SW 1271 (cell line): Measurements from ENCODE around the gene RNF169.

Source experiments
- DNase-seq, 2 experiments: peaks; one replicate each; lab custom pipeline; 2025; lab: John Stamatoyannopoulos, UW

Gene RNF169, protein sequence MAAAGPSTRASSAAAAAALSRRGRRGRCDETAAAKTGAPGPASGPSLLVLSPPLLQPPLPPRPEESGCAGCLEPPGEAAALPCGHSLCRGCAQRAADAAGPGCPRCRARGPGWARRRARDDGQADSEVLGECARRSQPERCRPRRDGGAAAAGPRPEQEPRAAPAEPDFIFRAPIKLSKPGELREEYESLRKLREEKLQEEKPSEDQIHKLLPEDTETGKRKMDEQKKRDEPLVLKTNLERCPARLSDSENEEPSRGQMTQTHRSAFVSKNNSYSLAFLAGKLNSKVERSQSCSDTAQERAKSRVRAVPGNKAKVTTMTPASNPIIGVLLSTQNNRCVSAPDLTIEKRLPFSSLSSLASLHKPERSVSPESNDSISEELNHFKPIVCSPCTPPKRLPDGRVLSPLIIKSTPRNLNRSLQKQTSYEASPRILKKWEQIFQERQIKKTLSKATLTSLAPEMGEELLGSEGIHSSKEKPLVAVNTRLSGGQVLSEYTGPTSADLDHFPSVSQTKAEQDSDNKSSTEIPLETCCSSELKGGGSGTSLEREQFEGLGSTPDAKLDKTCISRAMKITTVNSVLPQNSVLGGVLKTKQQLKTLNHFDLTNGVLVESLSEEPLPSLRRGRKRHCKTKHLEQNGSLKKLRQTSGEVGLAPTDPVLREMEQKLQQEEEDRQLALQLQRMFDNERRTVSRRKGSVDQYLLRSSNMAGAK

GRCh38 chr11:74748211-74749126, at the start of gene RNF169:
Gene RNF169, plus strand, starts transcription at chr11:74748849. Its CDS starts 32 bp downstream, at chr11:74748881.
- peak; percentile 95 to 97 for DNase-seq

DNA sequence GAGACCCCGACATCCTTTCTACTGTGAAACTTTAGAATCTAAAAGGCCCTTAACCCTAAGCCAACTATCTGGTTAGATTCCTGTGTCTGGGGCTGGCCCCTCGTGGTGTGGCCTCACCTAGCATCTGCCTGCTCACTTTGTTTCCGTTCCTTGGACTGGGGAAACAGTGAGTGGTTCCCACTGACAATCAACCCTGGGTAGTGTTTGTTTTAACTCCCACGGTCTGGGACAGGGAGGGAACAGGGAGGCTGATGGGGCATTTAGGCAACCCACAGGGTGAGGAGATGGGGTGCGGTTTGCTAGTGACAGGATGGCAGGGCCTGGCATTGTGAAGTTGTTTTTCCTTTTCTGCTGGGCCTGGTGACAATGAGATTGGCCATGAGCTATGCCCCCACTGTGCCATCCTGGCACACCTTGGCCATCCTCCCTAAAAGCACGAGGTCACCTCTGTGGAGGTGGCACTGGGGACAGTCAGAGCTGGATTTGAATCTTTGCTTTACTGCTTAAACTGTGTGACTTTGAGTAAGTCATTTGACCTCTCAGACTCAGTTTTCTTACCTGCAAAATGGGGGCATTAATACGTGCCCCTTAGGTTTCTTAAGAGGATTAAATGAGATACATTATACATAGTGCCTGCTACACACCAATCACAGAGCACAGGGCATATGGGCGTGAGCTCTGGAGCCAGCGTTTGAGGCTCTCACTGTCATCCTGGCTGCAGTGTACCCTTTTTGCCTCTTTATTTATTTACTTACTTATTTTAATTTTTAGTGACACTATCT, 48.8 kb upstream of the RNF169 start:
- no peak for DNase-seq

GRCh38 chr11:74701351-74701750, 47.3 kb upstream of the RNF169 start:
- DNase-seq, result no peak

GRCh38 chr11:74702383-74703007, 46.2 kb upstream of the RNF169 start:
- DNase-seq, result peak in 1 of 2 experiments; percentile 63

DNA sequence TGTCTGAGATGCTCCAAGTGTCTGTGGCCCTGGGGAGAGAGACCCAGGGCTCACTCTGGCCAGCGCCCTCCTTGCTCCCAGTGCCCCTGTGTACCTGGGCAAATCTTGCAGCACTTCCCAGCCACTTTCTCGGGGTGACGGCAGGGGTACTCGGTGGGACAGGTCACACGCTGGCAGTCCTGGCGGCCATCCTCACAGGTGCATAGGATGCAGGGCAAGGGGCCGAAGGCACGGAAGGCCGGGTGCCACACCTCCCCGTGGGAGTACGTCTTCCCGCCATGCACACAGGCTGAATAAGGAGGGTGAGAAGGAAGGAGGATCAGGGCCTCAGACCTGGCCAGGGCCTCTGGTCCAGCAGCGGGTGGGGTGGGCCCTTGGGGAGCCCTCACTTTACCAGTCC, 45.4 kb upstream of the RNF169 start:
- no peak for DNase-seq

- DNase-seq, result no peak
Measured at GRCh38 chr11:74707182-74707581, 41.5 kb upstream of the RNF169 start.

- DNase-seq, result no peak
Measured at GRCh38 chr11:74707602-74708510, 40.8 kb upstream of the RNF169 start.

DNA sequence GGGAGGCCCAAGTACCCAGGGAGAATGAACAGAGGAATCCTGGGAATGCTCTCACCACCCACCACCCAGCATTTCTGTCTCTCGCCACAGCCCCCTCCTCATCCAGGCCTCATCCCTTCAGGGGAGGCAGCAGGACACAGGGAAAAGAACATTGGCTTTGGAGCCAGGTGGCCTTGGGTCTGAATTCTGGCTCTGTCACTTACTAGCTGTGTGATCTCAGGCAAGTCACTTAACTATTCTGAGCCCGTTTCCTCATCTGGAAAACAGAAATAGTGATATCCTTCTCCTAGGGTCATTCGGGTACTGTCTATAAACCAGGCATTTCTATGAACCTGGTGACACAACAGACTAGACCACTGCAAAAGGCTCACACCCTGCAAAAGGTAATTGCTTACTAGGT, 39.5 kb upstream of the RNF169 start:
- DNase-seq, result no peak

- no peak for DNase-seq
Measured at GRCh38 chr11:74710281-74710938, 38.2 kb upstream of the RNF169 start.

DNA sequence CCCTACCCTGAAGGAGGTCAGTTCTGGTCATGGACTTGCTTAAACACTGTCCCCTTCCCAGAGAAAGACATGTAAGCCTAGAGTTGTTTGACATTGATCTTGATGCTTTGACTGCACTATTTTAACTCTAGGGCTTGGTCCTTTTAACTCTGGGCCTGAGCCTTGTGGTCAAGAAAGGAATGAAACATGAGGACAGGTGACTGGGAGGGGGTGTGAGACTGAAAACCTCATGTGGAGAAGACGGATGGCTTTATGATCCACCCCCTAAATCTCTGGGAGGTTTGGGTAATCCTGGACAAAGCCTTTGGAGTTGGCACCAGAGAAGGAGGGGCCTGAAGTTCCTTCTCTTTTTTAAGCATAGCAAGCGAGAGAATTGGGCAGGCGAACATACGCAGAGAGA, 35.0 kb upstream of the RNF169 start:
- DNase-seq, result no peak

DNA sequence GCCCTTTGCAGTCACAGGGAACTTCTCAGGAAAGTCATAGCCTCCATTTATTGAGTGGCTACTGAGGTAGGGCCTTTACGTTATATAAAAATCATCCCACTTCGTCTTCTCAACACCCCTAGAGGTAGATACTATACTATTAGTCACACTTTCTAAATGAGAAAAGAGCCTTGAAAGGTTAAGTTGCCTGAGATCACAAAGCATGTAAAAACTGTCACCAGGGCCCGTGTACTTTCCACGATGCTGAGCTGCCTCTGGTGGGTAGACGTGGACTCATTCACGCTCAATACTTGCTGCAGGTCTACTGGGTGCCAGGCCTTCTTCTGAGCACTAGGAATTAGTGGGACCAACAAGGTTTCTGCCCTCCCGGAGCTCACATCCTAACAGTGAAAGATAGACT, 33.7 kb upstream of the RNF169 start:
- no peak for DNase-seq

DNA sequence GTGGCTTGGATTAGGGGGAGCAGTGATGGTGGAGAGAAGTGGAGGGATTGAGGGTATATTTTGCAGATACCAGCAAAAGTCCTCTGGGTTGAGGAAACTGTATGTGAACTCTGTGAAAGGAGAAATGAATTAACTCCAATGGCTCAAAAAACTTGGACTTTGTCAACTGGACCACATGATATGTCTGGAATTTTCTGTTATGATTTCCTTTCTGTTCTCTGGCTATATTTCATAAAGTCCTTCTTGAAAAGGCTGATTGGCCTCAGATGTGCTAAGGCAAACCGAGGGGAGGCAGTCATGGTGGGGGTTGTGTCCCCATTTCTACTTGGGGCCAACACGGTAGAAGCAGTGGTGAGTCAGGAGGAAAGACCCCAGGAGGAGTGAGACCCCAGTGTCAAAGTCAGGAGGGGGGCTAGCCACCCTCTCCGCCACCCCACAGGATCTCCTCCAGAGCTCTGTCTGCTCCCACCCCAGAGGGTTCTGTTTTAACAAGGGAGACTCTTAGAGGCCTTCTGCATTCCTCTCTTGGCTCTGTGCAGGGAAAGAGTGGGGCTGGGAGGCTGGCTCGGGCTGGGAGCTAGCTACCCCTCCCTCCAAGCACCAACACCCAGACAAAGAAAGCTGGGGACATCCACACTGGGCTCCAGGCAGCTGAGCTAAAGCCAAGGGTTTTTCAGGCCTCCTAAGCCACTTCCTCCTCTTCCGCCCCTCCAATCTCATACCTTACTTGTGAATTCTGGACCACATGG, 31.3 kb upstream of the RNF169 start:
- DNase-seq, result no peak

- no peak for DNase-seq
Measured at GRCh38 chr11:74719011-74719410, 29.6 kb upstream of the RNF169 start.

DNA sequence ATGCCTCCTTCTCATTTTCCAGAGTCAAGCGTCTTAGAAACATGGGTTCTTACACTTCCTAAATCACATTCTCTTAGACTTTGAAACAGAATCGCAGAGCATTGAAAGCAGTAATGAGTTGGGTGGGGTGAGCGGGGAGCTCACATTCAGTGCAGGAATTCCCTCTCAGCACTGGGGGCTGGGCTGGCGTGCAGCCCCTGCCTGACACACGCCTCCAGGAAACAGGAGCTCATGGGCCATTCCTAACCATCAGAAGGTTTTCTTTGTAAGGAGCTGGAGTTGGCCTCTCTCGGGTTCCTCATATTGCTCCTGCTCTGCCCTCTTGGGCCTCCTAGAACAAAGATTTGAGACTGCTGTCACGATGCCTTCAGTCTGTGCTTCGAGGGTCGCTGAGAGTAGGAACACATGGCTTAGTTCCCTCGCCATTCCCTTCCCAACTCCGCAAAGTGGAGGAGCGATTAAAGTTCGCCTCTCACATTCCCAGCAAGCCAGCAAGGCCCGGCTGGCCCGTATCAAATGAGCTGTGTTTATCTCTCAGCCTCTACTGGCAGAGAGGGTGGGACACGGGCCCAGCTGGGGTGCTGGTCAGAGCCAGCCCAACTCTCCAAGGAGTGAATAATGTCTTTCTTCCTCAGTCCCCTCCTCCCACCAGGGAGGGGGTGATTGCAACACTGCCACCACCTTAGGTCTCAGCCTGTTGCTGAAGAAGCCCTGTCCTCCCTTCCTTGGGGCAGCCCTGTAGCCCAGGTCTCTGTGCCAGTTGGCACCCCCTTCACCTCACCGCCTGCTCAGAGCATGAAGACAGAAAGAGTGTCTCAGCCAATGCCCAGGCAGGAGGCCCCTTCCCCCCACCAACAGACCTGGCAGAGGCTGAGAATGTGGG, 27.8 kb upstream of the RNF169 start:
- DNase-seq, result no peak

DNA sequence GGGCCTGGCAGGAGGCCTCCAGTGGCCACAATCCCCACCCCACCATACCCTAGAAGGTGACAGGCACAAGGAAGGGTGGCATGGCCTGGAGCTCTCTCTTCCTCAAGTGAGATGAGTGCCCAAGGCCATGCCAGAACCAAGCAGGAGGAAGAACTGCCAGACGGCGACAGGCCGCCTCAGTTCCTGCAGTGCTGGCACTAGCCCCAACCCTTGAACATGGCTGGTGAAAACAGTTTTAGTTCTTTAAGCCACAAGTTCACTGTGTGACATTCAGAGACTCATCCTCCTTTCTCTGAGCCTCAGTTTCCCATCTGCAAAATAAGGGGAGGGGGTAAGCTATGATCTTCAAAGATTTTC, 27.2 kb upstream of the RNF169 start:
- no peak for DNase-seq

GRCh38 chr11:74723511-74723910, 25.1 kb upstream of the RNF169 start:
- no peak for DNase-seq

- DNase-seq, result no peak
Measured at GRCh38 chr11:74725701-74726100, 22.9 kb upstream of the RNF169 start.
